Type B pancreatic cell (in vitro differentiated cells): ENCODE results near the gene FITM2. TPM values are rescaled to one million over a fixed set of nuclear protein-coding genes. Genes with fewer than 3 reads are reported as not detected.
A peak's percentile ranks its signal among the peaks of the same experiment; 100 is the strongest.

Source experiments
- DNase-seq: peaks from one replicate; pipeline ENCODE4 v3.0.0; 2021; ENCODE audit warnings: mixed read lengths; ENCODE audit not compliant: unreplicated experiment; ENCODE audit errors: extremely low spot score
- H3K27ac Mint-ChIP-seq: 2 replicates; pipeline ENCODE4 v1.8.0; 2021; ENCODE audit warnings: mild to moderate bottlenecking, mixed read lengths
- H3K27me3 Mint-ChIP-seq: 2 replicates; pipeline ENCODE4 v1.8.0; 2021; ENCODE audit warnings: mixed read lengths
- H3K36me3 Mint-ChIP-seq: 2 replicates; pipeline ENCODE4 v1.8.0; 2021; ENCODE audit warnings: mixed read lengths
- H3K4me1 Mint-ChIP-seq: one replicate; pipeline ENCODE4 v1.8.0; 2021; ENCODE audit warnings: mixed read lengths; ENCODE audit not compliant: unreplicated experiment
- H3K4me3 Mint-ChIP-seq: 2 replicates; pipeline ENCODE4 v1.8.0; 2021; ENCODE audit warnings: mild to moderate bottlenecking, mixed read lengths
- H3K9me3 Mint-ChIP-seq: 2 replicates; pipeline ENCODE4 v1.8.0; 2021; ENCODE audit warnings: mixed read lengths
- total RNA-seq: library from RNA; stranded (reverse); gene quantifications from 2 replicates; pipeline ENCODE4 v1.2.1, GENCODE V29; 2021; ENCODE audit warnings: low replicate concordance
- TF ChIP-seq, protein P1 (sequence below): fragments of 200-600 bp; sonication (generic); conservative IDR thresholded peaks from 2 replicates; pipeline ENCODE4 v1.5.0; 2021; ENCODE audit warnings: antibody characterized with exemption, mild to moderate bottlenecking

The FITM2 gene
- total RNA-seq, 1 donor from 2014 or later: 7.1 TPM

- peak overlapping the region; percentile 86 for H3K27ac Mint-ChIP-seq
- no peaks in the 10 kb centered on the region for H3K9me3 Mint-ChIP-seq
- peaks cover 9% of the 10 kb centered on the region for H3K4me1 Mint-ChIP-seq
- H3K4me3 Mint-ChIP-seq: peak overlapping the region; percentile 94
- TF ChIP-seq, protein P1, sequence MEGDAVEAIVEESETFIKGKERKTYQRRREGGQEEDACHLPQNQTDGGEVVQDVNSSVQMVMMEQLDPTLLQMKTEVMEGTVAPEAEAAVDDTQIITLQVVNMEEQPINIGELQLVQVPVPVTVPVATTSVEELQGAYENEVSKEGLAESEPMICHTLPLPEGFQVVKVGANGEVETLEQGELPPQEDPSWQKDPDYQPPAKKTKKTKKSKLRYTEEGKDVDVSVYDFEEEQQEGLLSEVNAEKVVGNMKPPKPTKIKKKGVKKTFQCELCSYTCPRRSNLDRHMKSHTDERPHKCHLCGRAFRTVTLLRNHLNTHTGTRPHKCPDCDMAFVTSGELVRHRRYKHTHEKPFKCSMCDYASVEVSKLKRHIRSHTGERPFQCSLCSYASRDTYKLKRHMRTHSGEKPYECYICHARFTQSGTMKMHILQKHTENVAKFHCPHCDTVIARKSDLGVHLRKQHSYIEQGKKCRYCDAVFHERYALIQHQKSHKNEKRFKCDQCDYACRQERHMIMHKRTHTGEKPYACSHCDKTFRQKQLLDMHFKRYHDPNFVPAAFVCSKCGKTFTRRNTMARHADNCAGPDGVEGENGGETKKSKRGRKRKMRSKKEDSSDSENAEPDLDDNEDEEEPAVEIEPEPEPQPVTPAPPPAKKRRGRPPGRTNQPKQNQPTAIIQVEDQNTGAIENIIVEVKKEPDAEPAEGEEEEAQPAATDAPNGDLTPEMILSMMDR: no peak
- no peaks in the 10 kb centered on the region for H3K36me3 Mint-ChIP-seq
- H3K27me3 Mint-ChIP-seq: peaks cover 4% of the 10 kb centered on the region
- DNase-seq: no peak
Observed at GRCh38 chr20:44309763-44310663, 989 bp downstream of the FITM2 start.

- Mint-ChIP-seq H3K9me3 (no peaks in the 10 kb centered on the region), H3K4me1 (peaks cover 9% of the 10 kb centered on the region), H3K27ac (no peak overlapping the region), H3K4me3 (no peak overlapping the region), H3K27me3 (peaks cover 4% of the 10 kb centered on the region), H3K36me3 (no peaks in the 10 kb centered on the region)
- no peak for DNase-seq
- TF ChIP-seq, protein P1: no peak
Observed at GRCh38 chr20:44306927-44307326, 4.1 kb downstream of the FITM2 start.

DNA sequence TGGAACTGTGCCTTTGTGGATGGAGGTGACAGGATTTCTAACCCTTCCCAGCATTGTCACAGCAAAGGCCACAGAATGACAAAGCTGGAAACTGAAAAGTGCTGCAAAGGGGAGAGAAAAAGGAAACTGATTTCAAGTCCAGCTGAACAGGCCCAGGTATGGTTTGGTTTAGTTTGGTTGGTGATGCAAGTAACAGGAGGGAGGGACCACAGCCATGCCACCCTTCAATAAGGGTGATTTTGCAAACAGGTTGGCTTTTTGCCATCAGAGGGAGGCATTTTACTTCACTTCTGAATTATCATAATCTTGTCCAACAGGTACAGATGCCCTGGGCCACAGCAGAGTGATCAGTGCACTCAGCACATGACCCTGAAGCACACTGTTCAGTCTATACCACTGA, 6.6 kb downstream of the FITM2 start:
- no peak overlapping the region for H3K4me3 Mint-ChIP-seq
- no peaks in the 10 kb centered on the region for H3K9me3 Mint-ChIP-seq
- H3K27me3 Mint-ChIP-seq: no peaks in the 10 kb centered on the region
- no peak for DNase-seq
- TF ChIP-seq, protein P1: no peak
- no peak overlapping the region for H3K27ac Mint-ChIP-seq
- H3K4me1 Mint-ChIP-seq: no peaks in the 10 kb centered on the region
- peaks cover 4% of the 10 kb centered on the region for H3K36me3 Mint-ChIP-seq

DNA sequence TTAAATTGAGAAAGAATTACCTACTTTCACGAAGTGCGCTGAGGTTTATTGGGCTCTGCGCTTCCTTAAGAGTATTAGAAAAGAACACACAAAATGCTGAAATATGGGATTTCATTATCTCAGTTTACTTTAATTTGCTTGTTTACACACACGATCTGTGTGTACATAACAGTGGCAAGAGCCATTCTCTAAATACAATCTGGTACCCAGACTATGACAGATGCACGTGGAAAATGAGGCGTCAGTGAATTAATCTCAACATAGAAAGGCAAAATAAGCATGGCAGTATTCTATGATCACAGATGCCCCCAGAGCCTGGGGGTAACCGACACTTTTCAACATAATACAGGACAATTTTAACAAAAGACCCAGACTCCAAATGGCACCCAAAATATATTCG, 8.3 kb downstream of the FITM2 start:
- Mint-ChIP-seq H3K27ac (peak overlapping the region; percentile 30), H3K36me3 (peaks cover 4% of the 10 kb centered on the region), H3K4me1 (no peaks in the 10 kb centered on the region), H3K9me3 (no peaks in the 10 kb centered on the region), H3K4me3 (no peak overlapping the region), H3K27me3 (no peaks in the 10 kb centered on the region)
- TF ChIP-seq, protein P1: no peak
- no peak for DNase-seq

GRCh38 chr20:44302026-44302669, 8.9 kb downstream of the FITM2 start:
- no peaks in the 10 kb centered on the region for H3K27me3 Mint-ChIP-seq
- no peaks in the 10 kb centered on the region for H3K4me1 Mint-ChIP-seq
- TF ChIP-seq, protein P1: no peak
- DNase-seq: no peak
- peaks cover 4% of the 10 kb centered on the region for H3K36me3 Mint-ChIP-seq
- H3K9me3 Mint-ChIP-seq: no peaks in the 10 kb centered on the region
- no peak overlapping the region for H3K4me3 Mint-ChIP-seq
- peak overlapping the region; percentile 30 for H3K27ac Mint-ChIP-seq
